IMR-90 (cell line): ENCODE data around the gene ZCCHC7. TPM values are rescaled to one million over a fixed set of nuclear protein-coding genes. Genes with fewer than 3 reads are reported as not detected.

Experiments
- ATAC-seq: fragments of 200-7000 bp; cut with Tn5 transposase; 2 replicates; pipeline ENCODE4 v1.9.1; 2020; ENCODE audit warnings: low read depth, mild to moderate bottlenecking, moderate library complexity
- BruUV-seq: library from RNA; stranded (reverse); fragments of 400-500 nt; replicated peaks from 2 replicates; lab custom pipeline; 2021; lab: Mats Ljungman, UMichigan
- CTCF ChIA-PET: fragments of 300-600 bp; formaldehyde crosslinking; extraction: SDS; loops from one replicate; lab custom pipeline; 2021; ENCODE audit warnings: antibody characterized with exemption; lab: Yijun Ruan, JAX
- POLR2A ChIA-PET: fragments of 300-600 bp; sonication (Branson Sonifier 250); formaldehyde crosslinking; loops from one replicate; lab custom pipeline; 2022; ENCODE audit warnings: antibody characterized with exemption; ENCODE audit not compliant: unreplicated experiment; lab: Charles Lee
- DNase-seq: peaks from one replicate; pipeline ENCODE4 v3.0.0; 2013
- H2AFZ ChIP-seq: replicated peaks from 2 replicates; pipeline ENCODE3; 2013; ENCODE audit warnings: low read length, mild to moderate bottlenecking; ENCODE audit not compliant: poor library complexity
- H2AK5ac ChIP-seq: 2 replicates; pipeline ENCODE4 v1.6.1; 2013; ENCODE audit warnings: low read depth, low read length, inconsistent platforms
- H2AK9ac ChIP-seq: replicated peaks from 2 replicates; pipeline ENCODE3; 2013; ENCODE audit warnings: mild to moderate bottlenecking, low read depth, low read length, moderate library complexity; ENCODE audit not compliant: poor library complexity
- H2BK120ac ChIP-seq: 2 replicates; pipeline ENCODE4 v1.6.1; 2013; ENCODE audit warnings: low read depth, low read length, inconsistent platforms
- H2BK15ac ChIP-seq: 3 replicates; pipeline ENCODE4 v1.6.1; 2013; ENCODE audit warnings: low read depth, low read length, inconsistent platforms
- H2BK20ac ChIP-seq: 2 replicates; pipeline ENCODE4 v1.6.1; 2013; ENCODE audit warnings: low read depth, mild to moderate bottlenecking, inconsistent platforms, low read length, moderate library complexity
- H2BK5ac ChIP-seq: 2 replicates; pipeline ENCODE4 v1.6.1; 2013; ENCODE audit warnings: mild to moderate bottlenecking, low read depth, low read length, inconsistent platforms; ENCODE audit not compliant: poor library complexity, severe bottlenecking
- H3K14ac ChIP-seq: replicated peaks from 2 replicates; pipeline ENCODE4 v1.6.1; 2013; ENCODE audit warnings: low read depth, low read length, inconsistent platforms
- H3K18ac ChIP-seq: 2 replicates; pipeline ENCODE4 v1.6.1; 2013; ENCODE audit warnings: low read depth, low read length, control low read depth
- H3K23ac ChIP-seq: 2 replicates; pipeline ENCODE4 v1.6.1; 2013; ENCODE audit warnings: low read depth, low read length, inconsistent platforms
- H3K27ac ChIP-seq: 2 replicates; pipeline ENCODE4 v1.5.1; 2013; ENCODE audit warnings: mild to moderate bottlenecking, control low read depth, low read length; ENCODE audit not compliant: insufficient read depth
- H3K27me3 ChIP-seq: 2 replicates; pipeline ENCODE4 v1.6.1; 2013; ENCODE audit warnings: low read length; ENCODE audit not compliant: control insufficient read depth, insufficient read depth
- H3K36me3 ChIP-seq: 2 replicates; pipeline ENCODE4 v1.6.1; 2013; ENCODE audit warnings: low read length, mixed read lengths; ENCODE audit not compliant: control insufficient read depth, insufficient read depth
- H3K4ac ChIP-seq: 2 replicates; pipeline ENCODE4 v1.6.1; 2013; ENCODE audit warnings: low read depth, low read length, inconsistent platforms
- H3K4me1 ChIP-seq: 2 replicates; pipeline ENCODE4 v1.6.1; 2013; ENCODE audit warnings: low read length, mixed read lengths; ENCODE audit not compliant: control insufficient read depth, insufficient read depth
- H3K4me2 ChIP-seq: 2 replicates; pipeline ENCODE4 v1.6.1; 2013; ENCODE audit warnings: low read depth, mild to moderate bottlenecking, control low read depth, low read length, moderate library complexity
- H3K4me3 ChIP-seq: 2 replicates; pipeline ENCODE4 v1.5.1; 2013; ENCODE audit warnings: low read depth, mild to moderate bottlenecking, control low read depth, low read length, moderate library complexity; ENCODE audit not compliant: insufficient read depth
- H3K56ac ChIP-seq: 2 replicates; pipeline ENCODE4 v1.6.1; 2013; ENCODE audit warnings: low read length, inconsistent platforms; ENCODE audit not compliant: insufficient read depth; ENCODE audit errors: extremely low read depth
- H3K79me1 ChIP-seq, 2 experiments: 2 replicates each; pipeline ENCODE4 v1.6.1; 2013; ENCODE audit warnings: low read length in 2 of 2, inconsistent platforms in 1 of 2, low read depth in 1 of 2
- H3K9ac ChIP-seq: 2 replicates; pipeline ENCODE4 v1.6.1; 2013; ENCODE audit warnings: low read depth, low read length, control low read depth
- H3K9me1 ChIP-seq: 2 replicates; pipeline ENCODE4 v1.6.1; 2013; ENCODE audit warnings: low read length, inconsistent platforms; ENCODE audit not compliant: insufficient read depth
- H3K9me3 ChIP-seq: 2 replicates; pipeline ENCODE4 v1.6.1; 2013; ENCODE audit warnings: low read length; ENCODE audit not compliant: control insufficient read depth, insufficient read depth
- H4K20me1 ChIP-seq: 2 replicates; pipeline ENCODE4 v1.6.1; 2013; ENCODE audit warnings: low read length, inconsistent platforms; ENCODE audit not compliant: insufficient read depth
- H4K5ac ChIP-seq: 2 replicates; pipeline ENCODE4 v1.6.1; 2013; ENCODE audit warnings: mild to moderate bottlenecking, low read depth, low read length, control low read depth
- H4K8ac ChIP-seq, 2 experiments: 2 replicates each; pipeline ENCODE4 v1.6.1; 2013; ENCODE audit warnings: low read depth in 2 of 2, low read length in 2 of 2, control low read depth in 1 of 2, inconsistent platforms in 1 of 2
- H4K91ac ChIP-seq: 2 replicates; pipeline ENCODE4 v1.6.1; 2013; ENCODE audit warnings: low read depth, low read length, inconsistent platforms; ENCODE audit not compliant: insufficient read depth
- CEBPB ChIP-seq: IDR thresholded peaks from 2 replicates; pipeline ENCODE4 v1.6.1; 2012; ENCODE audit warnings: low read depth, low read length, improper control_type of control experiment
- CHD1 ChIP-seq: IDR thresholded peaks from 2 replicates; pipeline ENCODE4 v1.6.1; 2012; ENCODE audit warnings: low read depth, low read length, improper control_type of control experiment
- RCOR1 ChIP-seq: IDR thresholded peaks from 2 replicates; pipeline ENCODE4 v1.6.1; 2012; ENCODE audit warnings: mild to moderate bottlenecking, low read length, improper control_type of control experiment; ENCODE audit not compliant: insufficient replicate concordance
- WGBS, 2 experiments: methylation state at CpG; one replicate each; pipeline versions ENCODE4 v1.1.5 to v1.1.7; 2013; ENCODE audit warnings: missing lambda C conversion rate in 2 of 2; ENCODE audit not compliant: insufficient read length in 1 of 2; ENCODE audit errors: extremely low coverage in 2 of 2; 5-methylcytosine and 5-hydroxymethylcytosine counted together
- dilution Hi-C: fragments of 300-500 bp; cut with HindIII; formaldehyde crosslinking; loops from one replicate; pipeline ENCODE4 v1.14.3; 2018; ENCODE audit warnings: low sequenced_read_pairs; ENCODE audit not compliant: unreplicated experiment
- in situ Hi-C: fragments of 300-500 bp; cut with MboI; formaldehyde crosslinking; loops from 3 replicates; pipeline ENCODE4 v1.14.3; 2019; ENCODE audit warnings: low sequenced_read_pairs, inconsistent platforms, mixed read lengths
- intact Hi-C: fragments of 100-400 bp; cut with micrococcal nuclease; formaldehyde crosslinking; loops from 2 replicates; pipeline ENCODE4 v1.10.0; 2022
- polyA plus RNA-seq, 3 experiments: library from polyadenylated mRNA; depleted of rRNA; stranded (reverse); fragments of >200 nt; gene quantifications; 2 replicates each; pipeline ENCODE4 v1.2.3, GENCODE V29; 2012; ENCODE audit warnings: low replicate concordance in 1 of 3
- total RNA-seq: library from RNA; depleted of rRNA; stranded (reverse); fragments of >200 nt; gene quantifications from 2 replicates; pipeline ENCODE4 v1.2.3, GENCODE V29; 2012
- TF ChIP-seq, protein P1 (sequence below): fragments of 150-350 bp; IDR thresholded peaks from 2 replicates; pipeline ENCODE4 v1.6.1; 2017; ENCODE audit warnings: mild to moderate bottlenecking, antibody characterized with exemption, low read length, low read depth

Gene ZCCHC7
- total and polyA plus RNA-seq, 2 of the 4 experiments (the other 2 are of a cell fraction): 13.6 to 28.7 TPM

DNA sequence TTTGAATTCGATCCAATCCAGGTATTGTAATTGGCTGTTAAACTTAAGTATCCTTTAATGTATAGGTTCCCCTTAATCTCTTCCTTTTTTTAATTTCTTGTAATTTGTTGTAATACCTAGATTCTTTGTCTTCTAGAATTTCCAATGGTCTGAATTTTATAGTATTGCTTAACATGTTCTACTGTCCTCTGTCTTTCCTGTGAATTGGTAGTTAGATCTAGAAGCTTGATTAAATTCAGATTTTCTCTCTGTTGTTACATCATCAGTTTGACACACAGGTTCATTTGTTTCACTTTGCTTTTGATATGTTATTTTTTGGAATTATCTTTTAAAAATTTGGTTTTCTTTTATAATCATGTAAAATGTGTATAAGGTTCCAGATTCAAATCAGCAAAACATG is 13.8 kb downstream of the ZCCHC7 start:
- Histone ChIP-seq H3K4me3 (no peak overlapping the region), H2BK20ac (no peak overlapping the region), H3K36me3 (peaks cover 4% of the 10 kb centered on the region), H2AFZ (no peak overlapping the region), H2BK15ac (no peak overlapping the region), H3K27ac (no peak overlapping the region), H3K79me1 (peaks cover 10 to 26% of the 10 kb centered on the region in 2 experiments), H3K9me1 (peaks cover 6% of the 10 kb centered on the region; the same call in 1 of the 2 replicates), H3K4ac (no peak overlapping the region), H2BK5ac (no peak overlapping the region), H2BK120ac (no peak overlapping the region), H3K9ac (no peak overlapping the region), H3K56ac (no peak overlapping the region), H4K91ac (no peak overlapping the region), H4K5ac (no peak overlapping the region), H3K14ac (no peak overlapping the region), H4K8ac (no peak overlapping the region), H4K20me1 (no peaks in the 10 kb centered on the region; the same call in 1 of the 2 replicates), H3K18ac (no peak overlapping the region), H3K4me2 (no peak overlapping the region), H2AK9ac (no peak overlapping the region), H3K27me3 (no peaks in the 10 kb centered on the region), H2AK5ac (no peak overlapping the region), H3K4me1 (no peaks in the 10 kb centered on the region), H3K23ac (no peak overlapping the region), H3K9me3 (no peaks in the 10 kb centered on the region)
- DNase-seq (no peak), ATAC-seq (no peak)
- WGBS, 2 experiments: no CpG with 5 or more reads among the region's 1 CpG
- in situ Hi-C loops (no loop called here), dilution Hi-C loops (no loop called here), intact Hi-C loops (no loop called here)
- no TSS peak for BruUV-seq
- ChIA-PET CTCF (interaction anchor here (1.2 kb wide), 1 partner anchor 11 kb away, joined by 3 read pairs; no protein-coding TSS in a partner anchor), POLR2A (no interaction called here)
- peak; percentile 23; the same call in 1 of the 2 replicates for TF ChIP-seq CEBPB
- TF ChIP-seq, protein P1, sequence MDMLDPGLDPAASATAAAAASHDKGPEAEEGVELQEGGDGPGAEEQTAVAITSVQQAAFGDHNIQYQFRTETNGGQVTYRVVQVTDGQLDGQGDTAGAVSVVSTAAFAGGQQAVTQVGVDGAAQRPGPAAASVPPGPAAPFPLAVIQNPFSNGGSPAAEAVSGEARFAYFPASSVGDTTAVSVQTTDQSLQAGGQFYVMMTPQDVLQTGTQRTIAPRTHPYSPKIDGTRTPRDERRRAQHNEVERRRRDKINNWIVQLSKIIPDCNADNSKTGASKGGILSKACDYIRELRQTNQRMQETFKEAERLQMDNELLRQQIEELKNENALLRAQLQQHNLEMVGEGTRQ: no peak
- TF ChIP-seq RCOR1: no peak
- no peak for TF ChIP-seq CHD1
